RCC 7860 (cell line): ENCODE results near the gene AGAP1.
"Not testable (repeated sequence)": the region's sequence is repeated elsewhere in the genome, so short reads cannot be mapped to it uniquely, and the experiment has no call there.

Experiments used
- DNase-seq: peaks from one replicate; pipeline ENCODE4 v3.0.0-alpha.2; 2015; ENCODE audit warnings: low spot score
- FAIRE-seq: peaks from 2 replicates; lab custom pipeline; 2012; peaks lifted over from hg19 to GRCh38; lab: Jason Lieb, UNC

The AGAP1 gene

GRCh38 chr2:235583925-235584637, 90.2 kb downstream of the AGAP1 start:
- FAIRE-seq: no peak
- no peak for DNase-seq

DNA sequence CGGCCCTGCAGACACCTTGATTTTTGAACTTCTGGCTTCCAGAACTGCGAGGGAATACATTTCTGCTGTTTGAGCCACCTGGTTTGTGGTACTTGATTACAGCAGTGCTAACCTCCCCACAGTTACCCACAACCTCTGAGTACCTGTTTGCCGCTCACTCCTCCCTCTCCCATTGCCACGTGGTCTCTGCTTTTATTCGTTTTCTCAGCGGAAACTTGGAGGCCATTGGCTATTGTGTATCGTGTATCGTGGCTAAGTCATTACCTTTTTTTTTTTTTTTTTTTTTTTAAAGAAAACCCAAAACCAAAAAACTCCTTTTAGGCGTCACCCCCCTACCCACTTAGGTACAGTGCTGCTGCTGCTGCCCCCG, 90.8 kb downstream of the AGAP1 start:
- DNase-seq: no peak
- FAIRE-seq: no peak

DNA sequence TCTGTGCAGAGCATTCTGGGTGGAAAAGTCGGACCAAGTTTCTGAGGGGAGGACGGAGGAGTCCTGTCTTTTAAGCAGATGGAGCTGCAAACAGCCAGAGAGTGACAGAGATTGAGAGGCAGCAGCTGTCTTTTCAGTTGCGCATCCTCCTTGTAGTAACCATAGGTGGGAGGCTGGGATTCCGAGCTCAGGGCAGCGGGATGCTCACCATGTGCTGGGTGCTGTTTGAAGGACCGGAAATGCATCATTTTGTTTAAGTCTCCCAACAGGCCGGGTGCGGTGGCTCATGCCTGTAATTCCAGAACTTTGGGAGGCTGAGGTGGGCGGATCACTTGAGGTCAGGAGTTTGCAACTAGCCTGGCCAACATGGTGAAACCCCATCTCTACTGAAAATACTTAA, 93.4 kb downstream of the AGAP1 start:
- DNase-seq: no peak

DNA sequence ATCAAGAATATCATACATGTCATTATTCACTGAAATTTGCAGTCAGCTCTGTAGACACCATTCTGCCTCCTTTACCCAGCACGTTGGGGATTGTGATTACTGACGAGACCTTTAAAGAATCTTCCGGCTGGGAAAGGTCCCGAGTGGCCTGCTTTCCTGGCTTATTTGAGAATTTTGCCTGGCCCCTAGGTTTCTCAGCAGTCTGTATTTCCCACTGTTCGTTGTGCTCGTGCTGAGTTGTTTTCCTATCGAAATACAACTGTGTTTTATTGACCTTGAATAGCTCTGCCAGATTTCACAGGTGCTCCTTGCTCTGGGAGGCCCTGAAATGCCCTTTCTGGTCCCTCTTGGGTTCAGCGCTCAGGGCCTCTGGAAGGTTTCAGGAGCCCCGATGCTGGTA, 94.9 kb downstream of the AGAP1 start:
- no peak for FAIRE-seq
- DNase-seq: no peak

More for the DNA sequence above, 93.4 kb downstream of the AGAP1 start:
- FAIRE-seq: no peak

GRCh38 chr2:235591231-235591730, 97.4 kb downstream of the AGAP1 start:
- no peak for FAIRE-seq
- no peak for DNase-seq

GRCh38 chr2:235591921-235592320, 98.1 kb downstream of the AGAP1 start:
- DNase-seq (no peak), FAIRE-seq (no peak)

DNA sequence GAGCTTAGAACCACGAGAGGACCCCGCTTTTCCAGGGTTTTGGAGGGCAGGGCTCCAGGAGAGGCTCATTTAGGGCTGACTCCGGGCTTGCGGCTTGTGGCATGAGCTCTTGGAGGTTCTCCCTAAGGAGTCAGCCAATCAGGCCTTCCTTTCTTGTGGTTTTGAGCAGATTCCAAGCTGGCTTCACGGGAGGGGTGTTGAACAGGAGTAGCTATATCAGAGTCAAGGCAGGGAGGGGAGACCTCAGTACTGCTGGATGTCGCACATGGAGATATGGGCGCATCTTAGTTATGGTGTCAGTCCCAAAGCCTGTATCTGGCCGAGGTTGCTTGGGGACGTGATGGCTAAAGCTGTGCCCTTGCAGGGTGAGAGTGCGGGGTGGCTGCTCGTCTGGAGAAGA, 98.6 kb downstream of the AGAP1 start:
- FAIRE-seq (no peak), DNase-seq (no peak)

GRCh38 chr2:235592836-235593235, 99.0 kb downstream of the AGAP1 start:
- DNase-seq (no peak), FAIRE-seq (no peak)

DNA sequence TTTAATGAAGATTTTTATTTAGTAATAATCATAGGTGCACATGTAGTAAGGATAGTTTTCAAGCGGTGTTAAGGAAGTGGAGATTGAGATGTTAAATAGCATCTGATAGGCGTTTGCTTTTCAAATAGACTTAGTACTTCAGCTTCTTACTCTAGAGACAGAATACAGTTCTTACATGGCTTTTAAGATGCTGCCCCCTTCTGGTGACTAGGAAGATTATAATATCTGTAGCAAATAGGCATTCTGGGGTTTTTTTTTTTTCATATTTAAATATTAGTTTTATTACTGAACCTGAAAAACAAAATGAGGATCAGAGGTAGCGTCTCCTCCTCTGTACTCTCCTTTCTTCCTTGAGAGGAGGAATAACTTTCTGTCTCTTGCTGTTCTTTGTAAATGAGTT, 100.2 kb downstream of the AGAP1 start:
- peak; percentile 77 for DNase-seq

DNA sequence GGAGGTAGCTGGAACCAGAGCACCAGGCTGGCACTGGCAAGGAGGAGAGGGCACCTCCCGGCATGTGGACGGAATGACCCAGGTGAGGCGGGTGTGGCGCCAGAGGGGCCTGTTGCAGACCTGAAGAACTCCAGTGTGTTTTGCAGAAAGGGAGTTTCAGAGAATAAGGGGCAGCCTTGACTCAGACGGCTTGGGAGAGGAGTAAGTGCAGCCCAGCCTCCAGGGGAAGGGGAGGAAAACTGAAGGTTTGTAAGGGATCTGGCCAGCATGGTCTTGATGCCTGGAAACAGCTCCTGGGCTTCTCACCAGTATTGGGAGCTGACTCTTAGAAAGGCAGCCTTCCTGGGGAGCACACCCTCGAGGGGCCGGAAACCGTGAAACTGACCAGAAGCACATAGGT, 101.1 kb downstream of the AGAP1 start:
- DNase-seq (no peak), FAIRE-seq (no peak)

More for the DNA sequence above, 100.2 kb downstream of the AGAP1 start:
- FAIRE-seq: peak; percentile 93

GRCh38 chr2:235595422-235596010, 101.7 kb downstream of the AGAP1 start:
- peak; percentile 16 for FAIRE-seq

DNA sequence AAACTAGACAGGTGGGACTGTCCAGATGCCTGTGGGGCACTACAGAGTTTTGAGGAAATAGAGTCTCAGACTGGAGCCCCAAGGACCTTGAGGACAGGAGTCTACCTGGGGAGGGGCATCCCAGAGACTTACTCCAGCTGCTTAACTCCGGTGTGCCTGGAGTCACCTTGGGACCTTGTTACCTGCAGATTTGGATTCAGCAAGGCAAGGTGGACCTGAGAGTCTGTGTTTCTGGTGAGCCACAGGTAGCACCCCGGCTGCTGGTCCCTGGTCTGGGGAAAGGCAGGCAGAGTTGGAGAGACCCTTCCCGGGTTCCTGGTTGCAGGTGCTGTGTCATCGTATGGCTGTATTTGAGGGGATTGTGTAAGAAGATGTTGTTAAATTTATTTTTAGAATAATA, 102.4 kb downstream of the AGAP1 start:
- FAIRE-seq (no peak), DNase-seq (no peak)

More at GRCh38 chr2:235595422-235596010, 101.7 kb downstream of the AGAP1 start:
- peak; percentile 16 for DNase-seq

DNA sequence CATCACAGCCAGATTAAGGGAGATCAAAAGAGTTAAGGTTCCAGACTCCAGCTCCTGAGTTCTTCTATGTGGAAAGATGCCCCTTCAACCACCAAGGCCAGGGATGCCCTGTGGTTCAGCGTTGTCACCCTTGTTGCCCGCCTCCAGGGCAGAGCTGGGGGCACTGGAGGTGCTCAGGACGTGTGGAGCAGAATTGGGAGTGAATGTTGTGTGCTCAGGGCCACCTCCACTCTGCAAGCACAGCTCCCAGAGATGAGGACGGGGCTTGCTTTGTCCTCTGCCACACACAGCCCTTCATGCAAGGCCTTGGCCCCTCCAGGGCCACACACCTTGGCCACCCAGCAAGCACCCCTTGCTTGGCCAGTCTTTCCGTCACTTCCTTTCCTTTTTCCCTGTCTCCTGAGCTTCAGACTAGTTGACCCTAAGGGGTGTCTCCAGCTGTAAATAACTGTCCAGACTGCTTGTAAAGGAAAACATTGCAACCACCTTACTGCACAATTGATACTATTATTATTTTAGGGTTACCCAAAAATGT, 103.3 kb downstream of the AGAP1 start:
- FAIRE-seq (no peak), DNase-seq (no peak)

DNA sequence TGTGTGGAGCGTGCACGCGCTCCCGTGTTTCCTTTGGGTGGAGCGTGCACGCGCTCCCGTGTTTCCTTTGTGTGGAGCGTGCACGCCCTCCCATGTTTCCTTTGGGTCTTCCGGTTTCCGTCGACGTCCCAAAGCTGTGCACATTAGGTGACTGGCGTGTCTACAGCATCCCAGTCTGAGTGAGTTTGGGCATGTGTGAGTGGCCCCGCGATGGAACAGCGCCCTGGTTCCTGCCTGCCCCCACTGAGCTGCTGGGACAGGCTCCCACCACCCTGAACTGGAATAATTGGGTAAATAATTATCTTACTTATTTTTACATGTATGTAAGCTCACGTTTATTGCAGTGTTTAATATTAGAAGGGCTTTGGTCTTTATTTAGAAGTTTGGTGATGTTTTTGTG, 104.2 kb downstream of the AGAP1 start:
- FAIRE-seq: no peak
- DNase-seq: no peak

DNA sequence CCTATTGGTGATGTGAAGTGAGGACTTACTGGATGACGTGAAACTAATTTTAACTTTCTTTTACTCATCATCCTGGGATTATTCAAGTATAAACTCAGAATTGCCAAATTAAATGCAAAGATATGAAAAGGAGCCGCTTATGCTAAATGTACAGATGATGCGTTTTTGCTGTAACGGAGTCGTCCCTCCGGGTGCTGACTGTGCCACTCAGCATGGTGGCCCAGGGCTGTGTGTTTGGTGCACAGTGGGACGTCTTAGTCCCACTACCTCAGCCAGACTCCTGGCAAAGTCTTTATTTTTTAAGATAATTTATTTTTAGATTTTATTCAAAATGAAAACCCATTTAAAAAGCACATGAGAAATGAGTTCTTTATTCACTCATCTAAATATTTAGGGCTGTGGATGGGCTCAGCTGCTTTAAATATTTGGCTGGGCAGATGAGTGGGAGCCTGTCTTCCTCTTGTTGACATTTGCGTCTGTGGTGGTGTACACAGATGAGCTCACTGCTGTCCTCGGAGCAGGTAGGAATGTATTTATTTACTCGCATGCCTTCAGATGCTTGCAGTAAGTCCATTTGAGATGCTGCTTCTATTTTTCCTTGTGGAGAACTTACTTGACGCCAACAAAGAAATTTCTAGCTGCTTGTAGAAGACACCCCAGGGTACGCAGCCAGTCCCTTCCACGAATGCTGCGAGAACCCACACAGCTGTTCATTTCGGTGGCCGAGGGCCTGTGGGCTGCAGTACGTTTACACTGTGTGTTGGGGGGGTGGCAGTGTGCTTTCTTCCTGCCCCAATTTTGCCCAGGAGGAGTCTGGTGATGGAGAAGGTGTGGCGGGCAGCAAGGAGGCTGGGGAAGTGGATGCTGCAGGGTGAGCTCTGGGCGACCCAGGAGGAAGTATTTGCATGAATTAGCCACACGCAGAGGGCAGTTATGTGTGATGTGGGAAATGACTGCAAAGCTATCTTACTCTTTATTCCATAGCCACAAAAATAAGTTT, 105.0 kb downstream of the AGAP1 start:
- no peak for FAIRE-seq
- no peak for DNase-seq

- DNase-seq (no peak), FAIRE-seq (no peak)
Measured at GRCh38 chr2:235599596-235600338, 105.9 kb downstream of the AGAP1 start.

- FAIRE-seq: no peak
- no peak for DNase-seq
Measured at GRCh38 chr2:235600406-235600805, 106.6 kb downstream of the AGAP1 start.

DNA sequence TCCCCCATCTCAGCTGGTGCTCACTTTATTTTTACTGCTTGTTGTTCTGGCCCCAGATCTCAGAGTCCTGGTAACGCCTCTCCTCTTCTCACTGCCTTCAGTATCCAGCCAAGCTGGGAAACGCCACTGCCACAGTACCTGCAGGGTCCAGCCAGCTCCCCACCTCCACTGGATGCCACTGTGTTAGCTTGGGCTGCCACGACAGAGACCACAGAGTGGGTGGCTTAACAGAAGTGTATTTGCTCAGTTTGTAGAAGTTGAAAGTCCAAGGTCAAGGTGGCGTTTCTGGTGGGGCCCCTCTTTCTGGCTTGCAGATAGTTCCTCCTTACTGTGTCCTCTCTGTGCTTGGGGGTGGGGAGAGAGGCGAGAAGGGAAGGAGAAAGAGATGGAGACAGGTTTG, 107.1 kb downstream of the AGAP1 start:
- no peak for DNase-seq
- FAIRE-seq: no peak

DNA sequence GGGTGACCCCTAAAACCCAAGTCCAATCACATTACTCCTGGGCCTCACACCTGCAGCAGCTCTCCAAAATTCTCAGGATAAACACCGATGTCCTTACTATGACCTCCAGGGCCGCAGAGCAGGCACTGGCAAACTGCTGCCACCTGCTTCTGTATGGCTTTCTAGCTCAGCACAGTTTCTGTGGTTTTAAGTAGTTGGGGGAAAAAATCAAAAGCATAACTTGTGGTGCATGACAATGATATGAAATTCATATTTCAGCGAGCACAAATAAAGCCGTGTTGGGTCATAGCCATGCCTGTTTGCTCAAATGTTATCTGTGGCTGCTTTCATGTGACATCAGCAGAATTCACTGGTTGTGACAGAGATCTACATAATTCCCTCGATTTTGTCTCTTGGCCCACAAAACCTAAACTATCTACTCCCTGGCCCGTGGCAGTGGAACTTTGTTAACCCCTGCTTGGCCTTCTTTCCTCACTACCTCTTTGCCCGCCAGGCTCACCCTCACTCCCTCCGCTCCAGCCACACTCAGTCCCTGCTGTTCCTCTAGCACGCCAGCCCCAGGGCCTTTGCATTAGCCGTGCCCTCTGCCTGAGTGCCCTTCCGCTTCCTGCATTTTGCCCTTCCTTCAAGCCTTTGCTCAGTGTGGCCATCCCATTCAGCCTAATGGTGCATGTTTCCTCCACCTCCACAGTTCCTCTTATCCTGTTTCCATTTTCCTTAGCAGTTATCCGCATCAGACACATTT, 108.3 kb downstream of the AGAP1 start:
- DNase-seq (no peak), FAIRE-seq (no peak)

- DNase-seq, FAIRE-seq: not testable (repeated sequence)
Measured at GRCh38 chr2:235602971-235603370, 109.1 kb downstream of the AGAP1 start.
